HEK293 (cell line): ENCODE measurements around the gene ARHGEF2.

Experiments used
- CTCF ChIA-PET: fragments of 350-600 bp; formaldehyde crosslinking; extraction: SDS; loops from one replicate; lab custom pipeline; 2021; ENCODE audit warnings: antibody characterized with exemption; lab: Yijun Ruan, JAX
- POLR2A ChIA-PET: fragments of 300-600 bp; formaldehyde crosslinking; extraction: SDS; loops from one replicate; lab custom pipeline; 2020; ENCODE audit warnings: antibody characterized with exemption, inconsistent platforms; lab: Yijun Ruan, JAX
- H3K27ac ChIP-seq: fragments of 200-500 bp; sonication (Bioruptor generic); 2 replicates; pipeline ENCODE4 v1.5.1; 2014; ENCODE audit warnings: low read depth, low read length, control low read depth, inconsistent platforms; ENCODE audit errors: extremely low read depth
- H3K36me3 ChIP-seq, 2 experiments: fragments of 200-500 bp in 1 of 2; sonication (Bioruptor generic) in 1 of 2; 1 replicate in 1 of 2; 2 replicates in 1 of 2; pipeline ENCODE4 v1.5.1; 2014 to 2017; ENCODE audit warnings: inconsistent platforms in 2 of 2, low read length in 2 of 2; ENCODE audit not compliant: control insufficient read depth in 2 of 2, insufficient read depth in 1 of 2
- H3K4me1 ChIP-seq: fragments of 200-500 bp; sonication (Bioruptor generic); 2 replicates; pipeline ENCODE4 v1.5.1; 2014; ENCODE audit warnings: mild to moderate bottlenecking, low read length, inconsistent platforms; ENCODE audit not compliant: control insufficient read depth, insufficient read depth
- H3K4me3 ChIP-seq: 2 replicates; pipeline ENCODE4 v1.5.1; 2011; ENCODE audit warnings: low read depth, mild to moderate bottlenecking, control low read depth, low read length, moderate library complexity
- H3K9me3 ChIP-seq: fragments of 200-500 bp; sonication (Bioruptor generic); 2 replicates; pipeline ENCODE4 v1.5.1; 2014; ENCODE audit warnings: low read depth, low read length, inconsistent platforms; ENCODE audit not compliant: control insufficient read depth, insufficient read depth
- REPIN1 ChIP-seq: fragments of 450-650 bp; formaldehyde crosslinking; IDR thresholded peaks from 2 replicates; pipeline ENCODE4 v1.5.1; 2017; ENCODE audit warnings: missing biosample characterization, missing genetic modification characterization, low read depth
- ZFP69B ChIP-seq: fragments of 450-650 bp; formaldehyde crosslinking; IDR thresholded peaks from 2 replicates; pipeline ENCODE4 v1.5.1; 2016; ENCODE audit warnings: missing biosample characterization, missing genetic modification characterization
- ZNF138 ChIP-seq: fragments of 450-650 bp; formaldehyde crosslinking; IDR thresholded peaks from 2 replicates; pipeline ENCODE4 v1.5.1; 2016; ENCODE audit warnings: missing biosample characterization, missing genetic modification characterization, borderline replicate concordance
- ZNF266 ChIP-seq: fragments of 450-650 bp; formaldehyde crosslinking; IDR thresholded peaks from 2 replicates; pipeline ENCODE4 v1.5.1; 2016; ENCODE audit warnings: missing biosample characterization, missing genetic modification characterization, low read depth
- ZNF354C ChIP-seq: fragments of 450-650 bp; formaldehyde crosslinking; IDR thresholded peaks from 2 replicates; pipeline ENCODE4 v1.5.1; 2016; ENCODE audit warnings: missing biosample characterization, missing genetic modification characterization, low read depth, borderline replicate concordance
- ZNF394 ChIP-seq: fragments of 450-650 bp; formaldehyde crosslinking; IDR thresholded peaks from 2 replicates; pipeline ENCODE4 v1.5.1; 2016; ENCODE audit warnings: missing biosample characterization, missing genetic modification characterization, mild to moderate bottlenecking, moderate library complexity, borderline replicate concordance
- ZNF433 ChIP-seq: fragments of 450-650 bp; formaldehyde crosslinking; IDR thresholded peaks from 2 replicates; pipeline ENCODE4 v1.5.1; 2016; ENCODE audit warnings: missing biosample characterization, missing genetic modification characterization, low read depth
- ZNF473 ChIP-seq: fragments of 450-650 bp; formaldehyde crosslinking; IDR thresholded peaks from 2 replicates; pipeline ENCODE4 v1.5.1; 2017; ENCODE audit warnings: missing biosample characterization, missing genetic modification characterization
- ZNF843 ChIP-seq: fragments of 450-650 bp; formaldehyde crosslinking; IDR thresholded peaks from 2 replicates; pipeline ENCODE4 v1.5.1; 2016; ENCODE audit warnings: missing biosample characterization, missing genetic modification characterization
- ZSCAN16 ChIP-seq: fragments of 450-650 bp; formaldehyde crosslinking; IDR thresholded peaks from 2 replicates; pipeline ENCODE4 v1.5.1; 2016; ENCODE audit warnings: missing biosample characterization, missing genetic modification characterization
- ZXDB ChIP-seq: fragments of 450-650 bp; formaldehyde crosslinking; IDR thresholded peaks from 2 replicates; pipeline ENCODE4 v1.5.1; 2016; ENCODE audit warnings: missing biosample characterization, missing genetic modification characterization
- TF ChIP-seq, protein P1 (sequence below): fragments of 450-650 bp; formaldehyde crosslinking; IDR thresholded peaks from 2 replicates; pipeline ENCODE4 v1.5.1; 2016; ENCODE audit warnings: missing biosample characterization, missing genetic modification characterization
- TF ChIP-seq, protein P2 (sequence below): fragments of 450-650 bp; formaldehyde crosslinking; IDR thresholded peaks from 2 replicates; pipeline ENCODE4 v1.5.1; 2016; ENCODE audit warnings: missing biosample characterization, missing genetic modification characterization
- TF ChIP-seq, protein P3 (sequence below): IDR thresholded peaks from 2 replicates; pipeline ENCODE4 v1.6.1; 2011; ENCODE audit warnings: mild to moderate bottlenecking, low read depth, low read length, borderline replicate concordance
- TF ChIP-seq, protein P4 (sequence below): fragments of 450-650 bp; formaldehyde crosslinking; IDR thresholded peaks from 2 replicates; pipeline ENCODE4 v1.5.1; 2016; ENCODE audit warnings: missing biosample characterization, missing genetic modification characterization

Gene ARHGEF2

DNA sequence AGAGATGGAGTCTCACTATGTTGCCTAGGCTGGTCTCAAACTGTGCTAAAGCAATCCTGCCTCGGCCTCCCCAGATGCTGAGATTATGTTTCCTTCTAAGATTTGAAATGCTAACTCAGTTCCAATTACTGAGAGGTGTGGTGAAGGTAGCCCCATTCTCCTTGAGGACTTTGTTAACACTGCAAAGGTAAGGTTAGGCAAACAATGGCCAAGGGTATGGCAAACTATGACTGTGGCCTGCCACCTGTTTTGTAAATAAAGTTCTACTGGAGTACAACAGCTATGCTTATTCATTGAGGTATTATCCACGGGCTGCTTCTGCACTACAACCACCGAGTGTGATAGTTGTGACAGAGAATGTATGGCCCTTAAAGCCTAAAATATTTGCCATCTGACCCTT lies 57.6 kb downstream of the ARHGEF2 start:
- Histone ChIP-seq H3K27ac (no peak overlapping the region), H3K9me3 (no peaks in the 10 kb centered on the region), H3K36me3 (peaks cover 92 to 99% of the 10 kb centered on the region in 2 experiments), H3K4me3 (no peak overlapping the region), H3K4me1 (no peaks in the 10 kb centered on the region)
- TF ChIP-seq, protein P1, sequence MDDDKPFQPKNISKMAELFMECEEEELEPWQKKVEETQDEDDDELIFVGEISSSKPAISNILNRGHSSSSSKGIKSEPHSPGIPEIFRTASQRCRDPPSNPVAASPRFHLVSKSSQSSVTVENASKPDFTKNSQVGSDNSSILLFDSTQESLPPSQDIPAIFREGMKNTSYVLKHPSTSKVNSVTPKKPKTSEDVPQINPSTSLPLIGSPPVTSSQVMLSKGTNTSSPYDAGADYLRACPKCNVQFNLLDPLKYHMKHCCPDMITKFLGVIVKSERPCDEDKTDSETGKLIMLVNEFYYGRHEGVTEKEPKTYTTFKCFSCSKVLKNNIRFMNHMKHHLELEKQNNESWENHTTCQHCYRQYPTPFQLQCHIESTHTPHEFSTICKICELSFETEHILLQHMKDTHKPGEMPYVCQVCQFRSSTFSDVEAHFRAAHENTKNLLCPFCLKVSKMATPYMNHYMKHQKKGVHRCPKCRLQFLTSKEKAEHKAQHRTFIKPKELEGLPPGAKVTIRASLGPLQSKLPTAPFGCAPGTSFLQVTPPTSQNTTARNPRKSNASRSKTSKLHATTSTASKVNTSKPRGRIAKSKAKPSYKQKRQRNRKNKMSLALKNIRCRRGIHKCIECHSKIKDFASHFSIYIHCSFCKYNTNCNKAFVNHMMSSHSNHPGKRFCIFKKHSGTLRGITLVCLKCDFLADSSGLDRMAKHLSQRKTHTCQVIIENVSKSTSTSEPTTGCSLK (tag by site-specific recombination) = no peak
- TF ChIP-seq ZNF138 (tag by site-specific recombination) = no peak
- no peak for TF ChIP-seq ZNF843 (tag by site-specific recombination)
- TF ChIP-seq ZNF354C (tag by site-specific recombination) = no peak
- no peak for TF ChIP-seq ZNF473
- TF ChIP-seq, protein P2, sequence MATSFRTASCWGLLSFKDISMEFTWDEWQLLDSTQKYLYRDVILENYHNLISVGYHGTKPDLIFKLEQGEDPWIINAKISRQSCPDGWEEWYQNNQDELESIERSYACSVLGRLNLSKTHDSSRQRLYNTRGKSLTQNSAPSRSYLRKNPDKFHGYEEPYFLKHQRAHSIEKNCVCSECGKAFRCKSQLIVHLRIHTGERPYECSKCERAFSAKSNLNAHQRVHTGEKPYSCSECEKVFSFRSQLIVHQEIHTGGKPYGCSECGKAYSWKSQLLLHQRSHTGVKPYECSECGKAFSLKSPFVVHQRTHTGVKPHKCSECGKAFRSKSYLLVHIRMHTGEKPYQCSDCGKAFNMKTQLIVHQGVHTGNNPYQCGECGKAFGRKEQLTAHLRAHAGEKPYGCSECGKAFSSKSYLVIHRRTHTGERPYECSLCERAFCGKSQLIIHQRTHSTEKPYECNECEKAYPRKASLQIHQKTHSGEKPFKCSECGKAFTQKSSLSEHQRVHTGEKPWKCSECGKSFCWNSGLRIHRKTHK (tag by site-specific recombination) = no peak
- TF ChIP-seq ZXDB = no peak
- TF ChIP-seq, protein P3, sequence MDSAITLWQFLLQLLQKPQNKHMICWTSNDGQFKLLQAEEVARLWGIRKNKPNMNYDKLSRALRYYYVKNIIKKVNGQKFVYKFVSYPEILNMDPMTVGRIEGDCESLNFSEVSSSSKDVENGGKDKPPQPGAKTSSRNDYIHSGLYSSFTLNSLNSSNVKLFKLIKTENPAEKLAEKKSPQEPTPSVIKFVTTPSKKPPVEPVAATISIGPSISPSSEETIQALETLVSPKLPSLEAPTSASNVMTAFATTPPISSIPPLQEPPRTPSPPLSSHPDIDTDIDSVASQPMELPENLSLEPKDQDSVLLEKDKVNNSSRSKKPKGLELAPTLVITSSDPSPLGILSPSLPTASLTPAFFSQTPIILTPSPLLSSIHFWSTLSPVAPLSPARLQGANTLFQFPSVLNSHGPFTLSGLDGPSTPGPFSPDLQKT = no peak
- TF ChIP-seq, protein P4, sequence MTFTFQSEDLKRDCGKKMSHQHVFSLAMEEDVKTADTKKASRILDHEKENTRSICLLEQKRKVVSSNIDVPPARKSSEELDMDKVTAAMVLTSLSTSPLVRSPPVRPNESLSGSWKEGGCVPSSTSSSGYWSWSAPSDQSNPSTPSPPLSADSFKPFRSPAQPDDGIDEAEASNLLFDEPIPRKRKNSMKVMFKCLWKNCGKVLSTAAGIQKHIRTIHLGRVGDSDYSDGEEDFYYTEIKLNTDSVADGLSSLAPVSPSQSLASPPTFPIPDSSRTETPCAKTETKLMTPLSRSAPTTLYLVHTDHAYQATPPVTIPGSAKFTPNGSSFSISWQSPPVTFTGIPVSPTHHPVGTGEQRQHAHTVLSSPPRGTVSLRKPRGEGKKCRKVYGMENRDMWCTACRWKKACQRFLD (tag by site-specific recombination) = no peak
- no peak for TF ChIP-seq ZSCAN16 (tag by site-specific recombination)
- no peak for TF ChIP-seq ZNF394 (tag by site-specific recombination)
- no peak for TF ChIP-seq ZNF266 (tag by site-specific recombination)
- TF ChIP-seq, all 188 proteins: peak for 0
- POLR2A ChIA-PET = interaction anchor here (4.5 kb wide), 1 partner anchor 13 kb away, joined by 21 read pairs; the partner anchor contains the start of gene KHDC4
- CTCF ChIA-PET = interaction anchor here (1.0 kb wide), 2 partner anchors 69 to 209 kb away, joined by 3 to 4 read pairs; no protein-coding TSS in a partner anchor

DNA sequence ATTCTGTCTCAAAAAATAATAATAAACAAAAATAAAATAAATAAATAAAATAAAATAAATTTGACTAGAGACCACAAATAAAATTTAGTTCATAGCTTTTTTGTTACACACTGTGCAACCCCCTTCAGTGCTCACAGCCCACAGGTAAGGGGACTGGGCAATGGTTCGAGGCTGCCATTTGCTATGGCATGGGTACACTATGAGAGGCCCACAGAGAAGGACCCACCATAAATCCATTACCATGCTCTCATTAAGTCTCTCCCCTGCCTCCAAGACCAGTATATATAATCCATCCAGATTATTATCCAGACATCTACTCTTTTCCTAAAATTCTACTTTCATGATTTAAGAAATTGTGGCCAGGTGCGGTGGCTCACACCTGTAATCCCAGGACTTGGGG lies 58.5 kb downstream of the ARHGEF2 start:
- H3K36me3 ChIP-seq = peaks cover 92 to 99% of the 10 kb centered on the region in 2 experiments
- POLR2A ChIA-PET = interaction anchor here (1.4 kb wide), 1 partner anchor 14 kb away, joined by 3 read pairs; the partner anchor contains the start of gene KHDC4
- TF ChIP-seq, protein P4 (tag by site-specific recombination) = no peak
- TF ChIP-seq REPIN1 (tag by site-specific recombination) = no peak
- no peak for TF ChIP-seq ZFP69B (tag by site-specific recombination)
- TF ChIP-seq ZNF433 (tag by site-specific recombination) = no peak

More for the DNA sequence above, 58.5 kb downstream of the ARHGEF2 start:
- Histone ChIP-seq H3K9me3 (no peaks in the 10 kb centered on the region), H3K4me1 (no peaks in the 10 kb centered on the region), H3K27ac (no peak overlapping the region), H3K4me3 (no peak overlapping the region)
- CTCF ChIA-PET = no interaction called here
